ENCODE data around the gene FBXO15.

DNA sequence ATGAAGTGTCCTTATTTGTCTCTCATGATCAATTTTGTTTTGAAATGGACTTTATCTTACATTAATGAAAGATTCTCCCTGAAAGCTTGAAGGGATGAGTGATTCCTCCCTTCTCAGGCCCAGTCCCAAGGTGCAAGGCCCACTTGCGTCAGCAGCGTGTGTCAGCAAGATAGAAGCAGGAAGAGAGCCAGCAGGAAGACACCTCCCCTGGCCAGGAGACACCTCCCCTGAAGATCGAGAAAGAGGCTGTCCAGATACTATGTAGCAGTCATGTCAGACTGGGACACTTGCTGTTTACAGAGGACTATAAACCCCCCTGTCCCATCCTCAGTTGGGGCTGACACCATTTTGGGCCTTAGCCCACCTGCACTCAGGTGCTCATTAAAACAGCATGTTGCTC, 39.0 kb upstream of the FBXO15 start:
- TF ChIP-seq, protein P1, sequence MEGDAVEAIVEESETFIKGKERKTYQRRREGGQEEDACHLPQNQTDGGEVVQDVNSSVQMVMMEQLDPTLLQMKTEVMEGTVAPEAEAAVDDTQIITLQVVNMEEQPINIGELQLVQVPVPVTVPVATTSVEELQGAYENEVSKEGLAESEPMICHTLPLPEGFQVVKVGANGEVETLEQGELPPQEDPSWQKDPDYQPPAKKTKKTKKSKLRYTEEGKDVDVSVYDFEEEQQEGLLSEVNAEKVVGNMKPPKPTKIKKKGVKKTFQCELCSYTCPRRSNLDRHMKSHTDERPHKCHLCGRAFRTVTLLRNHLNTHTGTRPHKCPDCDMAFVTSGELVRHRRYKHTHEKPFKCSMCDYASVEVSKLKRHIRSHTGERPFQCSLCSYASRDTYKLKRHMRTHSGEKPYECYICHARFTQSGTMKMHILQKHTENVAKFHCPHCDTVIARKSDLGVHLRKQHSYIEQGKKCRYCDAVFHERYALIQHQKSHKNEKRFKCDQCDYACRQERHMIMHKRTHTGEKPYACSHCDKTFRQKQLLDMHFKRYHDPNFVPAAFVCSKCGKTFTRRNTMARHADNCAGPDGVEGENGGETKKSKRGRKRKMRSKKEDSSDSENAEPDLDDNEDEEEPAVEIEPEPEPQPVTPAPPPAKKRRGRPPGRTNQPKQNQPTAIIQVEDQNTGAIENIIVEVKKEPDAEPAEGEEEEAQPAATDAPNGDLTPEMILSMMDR (IDR thresholded peaks at IDR 0.05), result no peak
- TF ChIP-seq POLR2A (IDR thresholded peaks at IDR 0.05), result no peak
